ENCODE data around the gene ROBO1. TPM values are rescaled to one million over a fixed set of nuclear protein-coding genes. Genes with fewer than 3 reads are reported as not detected.

ROBO1 gene
- total and polyA plus RNA-seq, 2 donors: 13.3 to 33.9 TPM

GRCh38 chr3:78926523-78926922 is 841.3 kb downstream of the ROBO1 start:
- DNase-seq (ENCODE audit: low read depth in 6 of 9, low spot score in 9 of 9): no peak
- H3K27ac ChIP-seq (ENCODE audit: low read depth in 1 of 2, low read length in 1 of 2): no peak overlapping the region
- no peaks in the 10 kb centered on the region for H3K9me3 ChIP-seq (ENCODE audit: control insufficient read depth in 2 of 2, insufficient read depth in 1 of 2, low read length in 1 of 2)
- no peak overlapping the region for H3K4me3 ChIP-seq (ENCODE audit: low read length in 2 of 2)
- H3K27me3 ChIP-seq (ENCODE audit: control insufficient read depth in 2 of 2, insufficient read depth in 1 of 2, low read length in 1 of 2): no peaks in the 10 kb centered on the region
- H3K36me3 ChIP-seq (ENCODE audit: control insufficient read depth in 2 of 2, insufficient read depth in 2 of 2, low read length in 1 of 2): no peaks in the 10 kb centered on the region
- H3K4me1 ChIP-seq (ENCODE audit: control insufficient read depth in 2 of 2, insufficient read depth in 2 of 2, low read length in 2 of 2): no peaks in the 10 kb centered on the region
- 97% methylated on average over 4 of the region's 4 CpGs for WGBS

GRCh38 chr3:78924711-78925110 is 843.1 kb downstream of the ROBO1 start:
- WGBS: 97% methylated on average over 1 of the region's 1 CpG
- Histone ChIP-seq H3K4me3 (ENCODE audit: low read length in 2 of 2) (no peak overlapping the region), H3K27me3 (ENCODE audit: control insufficient read depth in 2 of 2, insufficient read depth in 1 of 2, low read length in 1 of 2) (no peaks in the 10 kb centered on the region), H3K36me3 (ENCODE audit: control insufficient read depth in 2 of 2, insufficient read depth in 2 of 2, low read length in 1 of 2) (no peaks in the 10 kb centered on the region), H3K9me3 (ENCODE audit: control insufficient read depth in 2 of 2, insufficient read depth in 1 of 2, low read length in 1 of 2) (no peaks in the 10 kb centered on the region), H3K27ac (ENCODE audit: low read depth in 1 of 2, low read length in 1 of 2) (no peak overlapping the region), H3K4me1 (ENCODE audit: control insufficient read depth in 2 of 2, insufficient read depth in 2 of 2, low read length in 2 of 2) (no peaks in the 10 kb centered on the region)
- DNase-seq (ENCODE audit: low read depth in 6 of 9, low spot score in 9 of 9): no peak

- 90% methylated on average over 5 of the region's 5 CpGs for WGBS
- DNase-seq (ENCODE audit: low read depth in 6 of 9, low spot score in 9 of 9): peak in 1 of 9 donors; percentile 13
- Histone ChIP-seq H3K4me1 (ENCODE audit: control insufficient read depth in 2 of 2, insufficient read depth in 2 of 2, low read length in 2 of 2) (no peaks in the 10 kb centered on the region), H3K27ac (ENCODE audit: low read depth in 1 of 2, low read length in 1 of 2) (peak overlapping the region in 1 of 2 donors; percentile 51), H3K36me3 (ENCODE audit: control insufficient read depth in 2 of 2, insufficient read depth in 2 of 2, low read length in 1 of 2) (no peaks in the 10 kb centered on the region), H3K27me3 (ENCODE audit: control insufficient read depth in 2 of 2, insufficient read depth in 1 of 2, low read length in 1 of 2) (no peaks in the 10 kb centered on the region), H3K4me3 (ENCODE audit: low read length in 2 of 2) (no peak overlapping the region), H3K9me3 (ENCODE audit: control insufficient read depth in 2 of 2, insufficient read depth in 1 of 2, low read length in 1 of 2) (no peaks in the 10 kb centered on the region)
Observed at GRCh38 chr3:78919021-78919755, 848.6 kb downstream of the ROBO1 start.

GRCh38 chr3:78918361-78919020 is 849.3 kb downstream of the ROBO1 start:
- Histone ChIP-seq H3K36me3 (ENCODE audit: control insufficient read depth in 2 of 2, insufficient read depth in 2 of 2, low read length in 1 of 2) (no peaks in the 10 kb centered on the region), H3K4me1 (ENCODE audit: control insufficient read depth in 2 of 2, insufficient read depth in 2 of 2, low read length in 2 of 2) (no peaks in the 10 kb centered on the region), H3K27me3 (ENCODE audit: control insufficient read depth in 2 of 2, insufficient read depth in 1 of 2, low read length in 1 of 2) (no peaks in the 10 kb centered on the region), H3K4me3 (ENCODE audit: low read length in 2 of 2) (no peak overlapping the region), H3K9me3 (ENCODE audit: control insufficient read depth in 2 of 2, insufficient read depth in 1 of 2, low read length in 1 of 2) (no peaks in the 10 kb centered on the region), H3K27ac (ENCODE audit: low read depth in 1 of 2, low read length in 1 of 2) (peak overlapping the region in 1 of 2 donors; percentile 51)
- WGBS: 94% methylated on average over 1 of the region's 1 CpG
- DNase-seq (ENCODE audit: low read depth in 6 of 9, low spot score in 9 of 9): no peak

GRCh38 chr3:78917536-78917935 is 850.3 kb downstream of the ROBO1 start:
- Histone ChIP-seq H3K4me1 (ENCODE audit: control insufficient read depth in 2 of 2, insufficient read depth in 2 of 2, low read length in 2 of 2) (no peaks in the 10 kb centered on the region), H3K9me3 (ENCODE audit: control insufficient read depth in 2 of 2, insufficient read depth in 1 of 2, low read length in 1 of 2) (no peaks in the 10 kb centered on the region), H3K36me3 (ENCODE audit: control insufficient read depth in 2 of 2, insufficient read depth in 2 of 2, low read length in 1 of 2) (no peaks in the 10 kb centered on the region), H3K27ac (ENCODE audit: low read depth in 1 of 2, low read length in 1 of 2) (no peak overlapping the region), H3K27me3 (ENCODE audit: control insufficient read depth in 2 of 2, insufficient read depth in 1 of 2, low read length in 1 of 2) (no peaks in the 10 kb centered on the region), H3K4me3 (ENCODE audit: low read length in 2 of 2) (no peak overlapping the region)
- no peak for DNase-seq (ENCODE audit: low read depth in 6 of 9, low spot score in 9 of 9)
- WGBS: 83% methylated on average over 2 of the region's 2 CpGs

- Histone ChIP-seq H3K9me3 (ENCODE audit: control insufficient read depth in 2 of 2, insufficient read depth in 1 of 2, low read length in 1 of 2) (no peaks in the 10 kb centered on the region), H3K27me3 (ENCODE audit: control insufficient read depth in 2 of 2, insufficient read depth in 1 of 2, low read length in 1 of 2) (no peaks in the 10 kb centered on the region), H3K4me3 (ENCODE audit: low read length in 2 of 2) (no peak overlapping the region), H3K27ac (ENCODE audit: low read depth in 1 of 2, low read length in 1 of 2) (no peak overlapping the region), H3K4me1 (ENCODE audit: control insufficient read depth in 2 of 2, insufficient read depth in 2 of 2, low read length in 2 of 2) (no peaks in the 10 kb centered on the region), H3K36me3 (ENCODE audit: control insufficient read depth in 2 of 2, insufficient read depth in 2 of 2, low read length in 1 of 2) (no peaks in the 10 kb centered on the region)
- no peak for DNase-seq (ENCODE audit: low read depth in 6 of 9, low spot score in 9 of 9)
- WGBS: 94% methylated on average over 2 of the region's 2 CpGs
Observed at GRCh38 chr3:78913711-78914110, 854.1 kb downstream of the ROBO1 start.

GRCh38 chr3:78912687-78913086 is 855.1 kb downstream of the ROBO1 start:
- no peak for DNase-seq (ENCODE audit: low read depth in 6 of 9, low spot score in 9 of 9)
- 94% methylated on average over 3 of the region's 3 CpGs for WGBS
- Histone ChIP-seq H3K9me3 (ENCODE audit: control insufficient read depth in 2 of 2, insufficient read depth in 1 of 2, low read length in 1 of 2) (no peaks in the 10 kb centered on the region), H3K4me1 (ENCODE audit: control insufficient read depth in 2 of 2, insufficient read depth in 2 of 2, low read length in 2 of 2) (no peaks in the 10 kb centered on the region), H3K36me3 (ENCODE audit: control insufficient read depth in 2 of 2, insufficient read depth in 2 of 2, low read length in 1 of 2) (no peaks in the 10 kb centered on the region), H3K27ac (ENCODE audit: low read depth in 1 of 2, low read length in 1 of 2) (no peak overlapping the region), H3K4me3 (ENCODE audit: low read length in 2 of 2) (no peak overlapping the region), H3K27me3 (ENCODE audit: control insufficient read depth in 2 of 2, insufficient read depth in 1 of 2, low read length in 1 of 2) (no peaks in the 10 kb centered on the region)

GRCh38 chr3:78912259-78912658 is 855.5 kb downstream of the ROBO1 start:
- H3K27ac ChIP-seq (ENCODE audit: low read depth in 1 of 2, low read length in 1 of 2): no peak overlapping the region
- H3K4me3 ChIP-seq (ENCODE audit: low read length in 2 of 2): no peak overlapping the region
- H3K27me3 ChIP-seq (ENCODE audit: control insufficient read depth in 2 of 2, insufficient read depth in 1 of 2, low read length in 1 of 2): no peaks in the 10 kb centered on the region
- no peaks in the 10 kb centered on the region for H3K36me3 ChIP-seq (ENCODE audit: control insufficient read depth in 2 of 2, insufficient read depth in 2 of 2, low read length in 1 of 2)
- no peaks in the 10 kb centered on the region for H3K4me1 ChIP-seq (ENCODE audit: control insufficient read depth in 2 of 2, insufficient read depth in 2 of 2, low read length in 2 of 2)
- 94% methylated on average over 5 of the region's 5 CpGs for WGBS
- DNase-seq (ENCODE audit: low read depth in 6 of 9, low spot score in 9 of 9): no peak
- no peaks in the 10 kb centered on the region for H3K9me3 ChIP-seq (ENCODE audit: control insufficient read depth in 2 of 2, insufficient read depth in 1 of 2, low read length in 1 of 2)

GRCh38 chr3:78911394-78911793 is 856.4 kb downstream of the ROBO1 start:
- no peak overlapping the region for H3K4me3 ChIP-seq (ENCODE audit: low read length in 2 of 2)
- no peak for DNase-seq (ENCODE audit: low read depth in 6 of 9, low spot score in 9 of 9)
- no peaks in the 10 kb centered on the region for H3K4me1 ChIP-seq (ENCODE audit: control insufficient read depth in 2 of 2, insufficient read depth in 2 of 2, low read length in 2 of 2)
- WGBS: 93% methylated on average over 4 of the region's 4 CpGs
- H3K27ac ChIP-seq (ENCODE audit: low read depth in 1 of 2, low read length in 1 of 2): no peak overlapping the region
- no peaks in the 10 kb centered on the region for H3K9me3 ChIP-seq (ENCODE audit: control insufficient read depth in 2 of 2, insufficient read depth in 1 of 2, low read length in 1 of 2)
- no peaks in the 10 kb centered on the region for H3K27me3 ChIP-seq (ENCODE audit: control insufficient read depth in 2 of 2, insufficient read depth in 1 of 2, low read length in 1 of 2)
- no peaks in the 10 kb centered on the region for H3K36me3 ChIP-seq (ENCODE audit: control insufficient read depth in 2 of 2, insufficient read depth in 2 of 2, low read length in 1 of 2)

Data from thymus (tissue), 11 donors.